Breast epithelium (tissue), 3 donors: ENCODE results near the gene LIMD2.

Experiments used
- CTCF ChIP-seq, 3 donors: fragments of 450-650 bp; IDR thresholded peaks; one replicate each; pipeline ENCODE4 v1.5.1; 2016 to 2017; ENCODE audit warnings: antibody characterized with exemption in 3 of 3, mild to moderate bottlenecking in 3 of 3, moderate library complexity in 3 of 3
- POLR2A ChIP-seq: fragments of 450-650 bp; IDR thresholded peaks from one replicate; pipeline ENCODE4 v1.6.1; 2016; ENCODE audit warnings: antibody characterized with exemption, mild to moderate bottlenecking, moderate library complexity

GRCh38 chr17:63700528-63701455 is 867 bp upstream of the LIMD2 start:
- TF ChIP-seq CTCF (IDR thresholded peaks at IDR 0.05) (no peak), POLR2A (no peak)
